NCI-H1694 (cell line): Measurements from ENCODE around the gene LCN2.

Experiments used
- DNase-seq: peaks from one replicate; lab custom pipeline; 2025; lab: John Stamatoyannopoulos, UW

Gene LCN2

GRCh38 chr9:128201441-128202369 is 52.5 kb downstream of the LCN2 start:
- DNase-seq, result peak; percentile 15

GRCh38 chr9:128202648-128203023 is 53.4 kb downstream of the LCN2 start:
- DNase-seq, result no peak
